HG03469 (cell line): ENCODE measurements around the gene MRM2.

ENCODE experiments used
- ATAC-seq: cut with Tn5 transposase; IDR thresholded peaks from one replicate; pipeline ENCODE4 v1.9.1; 2021; ENCODE audit warnings: mild to moderate bottlenecking, moderate library complexity, moderate number of reproducible peaks; ENCODE audit not compliant: unreplicated experiment

MRM2 gene

GRCh38 chr7:2209146-2209960 is 32.7 kb downstream of the MRM2 start:
- no peak for ATAC-seq

- ATAC-seq: no peak
Measured at GRCh38 chr7:2208712-2209111, 33.3 kb downstream of the MRM2 start.

- no peak for ATAC-seq
Measured at GRCh38 chr7:2205036-2205780, 36.8 kb downstream of the MRM2 start.

- no peak for ATAC-seq
Measured at GRCh38 chr7:2204446-2204845, 37.6 kb downstream of the MRM2 start.

GRCh38 chr7:2203766-2204300 is 38.2 kb downstream of the MRM2 start:
- ATAC-seq: no peak

GRCh38 chr7:2202901-2203765 is 38.9 kb downstream of the MRM2 start:
- ATAC-seq: no peak

- ATAC-seq: no peak
Measured at GRCh38 chr7:2202361-2202761, 39.6 kb downstream of the MRM2 start.

GRCh38 chr7:2201686-2202360 is 40.2 kb downstream of the MRM2 start:
- no peak for ATAC-seq

GRCh38 chr7:2201128-2201527 is 40.9 kb downstream of the MRM2 start:
- ATAC-seq: no peak

- ATAC-seq: no peak
Measured at GRCh38 chr7:2200584-2200980, 41.4 kb downstream of the MRM2 start.

- ATAC-seq: no peak
Measured at GRCh38 chr7:2199956-2200583, 41.9 kb downstream of the MRM2 start.

GRCh38 chr7:2199528-2199927 is 42.5 kb downstream of the MRM2 start:
- ATAC-seq: no peak

GRCh38 chr7:2198760-2199159 is 43.2 kb downstream of the MRM2 start:
- ATAC-seq: no peak

- ATAC-seq: no peak
Measured at GRCh38 chr7:2198206-2198605, 43.8 kb downstream of the MRM2 start.

GRCh38 chr7:2197436-2198155 is 44.4 kb downstream of the MRM2 start:
- no peak for ATAC-seq

GRCh38 chr7:2196381-2197378 is 45.3 kb downstream of the MRM2 start:
- ATAC-seq: no peak

GRCh38 chr7:2195400-2196246 is 46.4 kb downstream of the MRM2 start:
- ATAC-seq: no peak
